B cell (primary cell): ENCODE data around the gene CHST15. TPM values are rescaled to one million over a fixed set of nuclear protein-coding genes. Genes with fewer than 3 reads are reported as not detected.

Experiments used
- ATAC-seq: fragments of 200-7000 bp; cut with Tn5 transposase; one replicate; pipeline ENCODE4 v1.10.0; 2021; ENCODE audit warnings: low read depth, mild to moderate bottlenecking, moderate number of reproducible peaks, moderate library complexity
- CTCF ChIA-PET: fragments of 350-600 bp; sonication (Branson Sonifier 250); formaldehyde crosslinking; loops from one replicate; lab custom pipeline; 2021; ENCODE audit warnings: antibody characterized with exemption, inconsistent platforms; lab: Charles Lee
- POLR2A ChIA-PET: fragments of 350-600 bp; sonication (Branson Sonifier 250); formaldehyde crosslinking; loops from one replicate; lab custom pipeline; 2021; ENCODE audit warnings: antibody characterized with exemption; lab: Charles Lee
- DNase-seq: peaks from one replicate; pipeline ENCODE4 v3.0.0; 2013
- H2AFZ ChIP-seq: 2 replicates; pipeline ENCODE4 v1.6.1; 2012; ENCODE audit warnings: mild to moderate bottlenecking, low read depth, low read length; ENCODE audit not compliant: insufficient read depth, poor library complexity, severe bottlenecking
- H3K27ac ChIP-seq, 2 donors: 1 replicate in 1 of 2; 2 replicates in 1 of 2; pipeline ENCODE4 v1.5.1; 2012 to 2013; ENCODE audit warnings: low read length in 2 of 2, mild to moderate bottlenecking in 2 of 2, moderate library complexity in 1 of 2
- H3K27me3 ChIP-seq, 4 experiments: fragments of 200-600 bp in 1 of 4; sonication (generic) in 1 of 4; replicated peaks in 1 of 4; 1 replicate in 2 of 4; 2 replicates in 2 of 4; pipeline versions ENCODE4 v1.6.1 to v1.7.0; 2013 to 2016; ENCODE audit warnings: low read length in 3 of 4, mild to moderate bottlenecking in 2 of 4, mixed read lengths in 1 of 4, moderate library complexity in 1 of 4; ENCODE audit not compliant: insufficient read depth in 4 of 4, control insufficient read depth in 3 of 4; ENCODE audit errors: control extremely low read depth in 1 of 4
- H3K36me3 ChIP-seq, 2 experiments: replicated peaks in 1 of 2; 1 replicate in 1 of 2; 2 replicates in 1 of 2; pipeline versions ENCODE4 v1.6.1 to v1.7.1; 2013; ENCODE audit warnings: low read length in 1 of 2; ENCODE audit not compliant: insufficient read depth in 2 of 2, control insufficient read depth in 1 of 2; ENCODE audit errors: control extremely low read depth in 1 of 2, extremely low read depth in 1 of 2
- H3K4me1 ChIP-seq, 2 donors: fragments of 200-600 bp in 1 of 2; sonication (generic) in 1 of 2; 1 replicate in 1 of 2; 2 replicates in 1 of 2; pipeline versions ENCODE4 v1.5.1 to v1.6.1; 2013 to 2017; ENCODE audit warnings: low read length in 2 of 2; ENCODE audit not compliant: control insufficient read depth in 2 of 2, insufficient read depth in 2 of 2
- H3K4me2 ChIP-seq: replicated peaks from 2 replicates; pipeline ENCODE3; 2012; ENCODE audit warnings: mild to moderate bottlenecking, low read depth, low read length; ENCODE audit not compliant: poor library complexity, severe bottlenecking
- H3K4me3 ChIP-seq, 5 experiments: fragments of 200-600 bp in 1 of 5; sonication (generic) in 1 of 5; 1 replicate in 3 of 5; 2 replicates in 2 of 5; pipeline versions ENCODE4 v1.5.1 to v1.7.0; 2011 to 2016; ENCODE audit warnings: low read length in 4 of 5, mild to moderate bottlenecking in 4 of 5, low read depth in 2 of 5, control low read depth in 1 of 5, moderate library complexity in 1 of 5; ENCODE audit not compliant: insufficient read depth in 1 of 5; ENCODE audit errors: control extremely low read depth in 1 of 5, extremely low read depth in 1 of 5
- H3K79me2 ChIP-seq: fragments of 200-600 bp; sonication (generic); one replicate; pipeline ENCODE4 v1.6.0; 2016; ENCODE audit warnings: low read length; ENCODE audit not compliant: control insufficient read depth, insufficient read depth
- H3K9ac ChIP-seq: fragments of 200-600 bp; sonication (generic); 2 replicates; pipeline ENCODE4 v1.6.1; 2017; ENCODE audit warnings: mild to moderate bottlenecking, low read length, moderate library complexity
- H3K9me3 ChIP-seq, 3 donors: one replicate each; pipeline versions ENCODE4 v1.6.1 to v1.7.1; 2013; ENCODE audit warnings: low read length in 2 of 3; ENCODE audit not compliant: control insufficient read depth in 2 of 3, insufficient read depth in 1 of 3; ENCODE audit errors: control extremely low read depth in 1 of 3
- H4K20me1 ChIP-seq: 2 replicates; pipeline ENCODE4 v1.6.0; 2012; ENCODE audit warnings: mild to moderate bottlenecking, low read length; ENCODE audit not compliant: insufficient read depth, control insufficient read depth, poor library complexity, severe bottlenecking
- H3K27ac Mint-ChIP-seq: one replicate; pipeline ENCODE4 v1.8.0; 2021; ENCODE audit warnings: mixed read lengths
- H3K27me3 Mint-ChIP-seq: one replicate; pipeline ENCODE4 v1.8.0; 2021; ENCODE audit warnings: mixed read lengths
- H3K4me1 Mint-ChIP-seq: one replicate; pipeline ENCODE4 v1.8.0; 2021; ENCODE audit warnings: mixed read lengths
- H3K4me3 Mint-ChIP-seq: one replicate; pipeline ENCODE4 v1.8.0; 2021; ENCODE audit warnings: mixed read lengths
- H3K9me3 Mint-ChIP-seq: one replicate; pipeline ENCODE4 v1.8.0; 2022; ENCODE audit warnings: mixed read lengths; ENCODE audit not compliant: insufficient read depth
- CTCF ChIP-seq: fragments of 200-600 bp; IDR thresholded peaks from one replicate; pipeline ENCODE4 v1.8.0; 2022; ENCODE audit warnings: antibody characterized with exemption, mild to moderate bottlenecking
- EZH2 ChIP-seq: IDR thresholded peaks from 2 replicates; pipeline ENCODE4 v1.6.1; 2012; ENCODE audit warnings: borderline replicate concordance, low read depth, mild to moderate bottlenecking, moderate library complexity, low read length; ENCODE audit not compliant: insufficient read depth, poor library complexity, severe bottlenecking
- WGBS: methylation state at CpG from one replicate; pipeline ENCODE4 v1.1.5; 2013; ENCODE audit warnings: missing lambda C conversion rate; ENCODE audit not compliant: insufficient coverage; 5-methylcytosine and 5-hydroxymethylcytosine counted together
- intact Hi-C: fragments of 100-400 bp; cut with micrococcal nuclease; formaldehyde crosslinking; loops from one replicate; pipeline ENCODE4 v1.10.0; 2022
- polyA plus RNA-seq: library from polyadenylated mRNA; depleted of rRNA; stranded (reverse); fragments of >200 nt; gene quantifications from 2 replicates; pipeline ENCODE4 v1.2.3, GENCODE V29; 2012
- total RNA-seq, 2 donors: library from RNA; stranded (reverse); fragments of 120-200 nt in 1 of 2; gene quantifications; 1 replicate in 1 of 2; 2 replicates in 1 of 2; pipeline versions ENCODE4 v1.2.3 to v1.2.4, GENCODE V29; 2013 to 2022

Gene CHST15
- total and polyA plus RNA-seq, 2 donors (not counting 1 experiment from before 2014, with no cell fraction given) = 17.9 to 75.4 TPM

- no peaks in the 10 kb centered on the region for H3K27me3 Mint-ChIP-seq
- Histone ChIP-seq H4K20me1 (peaks cover 5% of the 10 kb centered on the region), H3K9me3 (no peaks in the 10 kb centered on the region), H2AFZ (no peak overlapping the region), H3K27me3 (no peaks in the 10 kb centered on the region), H3K27ac (no peak overlapping the region), H3K9ac (no peak overlapping the region), H3K36me3 (peaks cover 0 to 13% of the 10 kb centered on the region in 2 experiments), H3K4me3 (no peak overlapping the region), H3K79me2 (peaks cover 69% of the 10 kb centered on the region), H3K4me2 (no peak overlapping the region), H3K4me1 (peaks cover 27 to 32% of the 10 kb centered on the region in 2 donors)
- ChIA-PET POLR2A (no interaction called here), CTCF (interaction anchor here (1.2 kb wide), 1 partner anchor 28 kb away, joined by 4 read pairs; no protein-coding TSS in a partner anchor)
- ATAC-seq (no peak), DNase-seq (no peak)
- WGBS = 92% methylated on average over 6 of the region's 10 CpGs
- H3K4me3 Mint-ChIP-seq = no peak overlapping the region
- H3K9me3 Mint-ChIP-seq = no peaks in the 10 kb centered on the region
- intact Hi-C loops = no loop called here
- no peak overlapping the region for H3K27ac Mint-ChIP-seq
- H3K4me1 Mint-ChIP-seq = peaks cover 35% of the 10 kb centered on the region
- no peak for TF ChIP-seq CTCF
- no peak for TF ChIP-seq EZH2
These were observed 32.4 kb downstream of the CHST15 start for GRCh38 chr10:124061030-124061429.

GRCh38 chr10:124060148-124060720 lies 33.2 kb downstream of the CHST15 start:
- no peak for TF ChIP-seq CTCF
- TF ChIP-seq EZH2 = no peak

More at GRCh38 chr10:124060148-124060720, 33.2 kb downstream of the CHST15 start:
- no peaks in the 10 kb centered on the region for H3K9me3 Mint-ChIP-seq
- no peaks in the 10 kb centered on the region for H3K27me3 Mint-ChIP-seq
- no peak for ATAC-seq
- no peak overlapping the region for H3K9ac ChIP-seq
- WGBS = 86% methylated on average over 5 of the region's 6 CpGs
- no peaks in the 10 kb centered on the region for H3K9me3 ChIP-seq
- peaks cover 19 to 24% of the 10 kb centered on the region in 2 donors for H3K4me1 ChIP-seq
- no peaks in the 10 kb centered on the region for H3K27me3 ChIP-seq
- intact Hi-C loops = no loop called here
- H3K4me3 ChIP-seq = no peak overlapping the region
- no peak overlapping the region for H2AFZ ChIP-seq
- peaks cover 28% of the 10 kb centered on the region for H3K4me1 Mint-ChIP-seq
- no peak overlapping the region for H3K4me3 Mint-ChIP-seq
- no peak overlapping the region for H3K27ac Mint-ChIP-seq
- no peak overlapping the region for H3K27ac ChIP-seq
- CTCF ChIA-PET = interaction anchor here (1.2 kb wide), 1 partner anchor 28 kb away, joined by 4 read pairs; no protein-coding TSS in a partner anchor
- no peak overlapping the region for H3K4me2 ChIP-seq
- POLR2A ChIA-PET = no interaction called here
- DNase-seq = no peak
- H4K20me1 ChIP-seq = peaks cover 9% of the 10 kb centered on the region
- H3K79me2 ChIP-seq = peaks cover 75% of the 10 kb centered on the region
- peaks cover 0 to 13% of the 10 kb centered on the region in 2 experiments for H3K36me3 ChIP-seq
